M059J (cell line): ENCODE results near the gene SLC24A3. TPM values are rescaled to one million over a fixed set of nuclear protein-coding genes. Genes with fewer than 3 reads are reported as not detected.

ENCODE experiments used
- DNase-seq: peaks from one replicate; pipeline ENCODE4 v3.0.0-alpha.2; 2012; ENCODE audit warnings: low read depth
- total RNA-seq: library from RNA; depleted of rRNA; stranded (reverse); fragments of >200 nt; shearing (Covaris generic); gene quantifications from 2 replicates; pipeline ENCODE4 v1.2.3, GENCODE V29; 2014; rRNA removed

Gene SLC24A3
- total RNA-seq: 1.8 and 2.8 TPM in 2 replicates

DNA sequence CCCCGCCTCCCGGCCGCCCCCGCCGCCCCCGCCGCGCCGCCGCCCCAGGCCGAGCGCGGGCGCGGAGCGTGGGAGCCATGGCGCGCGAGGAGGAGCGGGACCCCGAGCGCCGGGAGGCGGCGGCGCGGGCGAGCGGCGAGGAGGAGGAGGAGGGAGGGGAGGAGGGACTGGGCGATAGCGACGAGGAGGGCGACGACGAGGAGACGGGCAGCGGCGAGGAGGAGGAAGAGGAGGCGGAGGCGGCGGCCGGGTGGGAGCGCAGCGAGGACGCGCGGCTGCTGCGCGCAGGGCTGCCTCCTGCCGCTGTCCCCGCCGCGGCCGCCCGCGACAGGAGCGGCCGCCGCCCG lies at the start of gene SLC24A3:
TSS of gene SLC24A3 (plus strand) at position 174 of the 347 bp plus-strand sequence.
- DNase-seq: no peak

- DNase-seq: no peak
These were observed 42.3 kb upstream of the SLC24A3 start for GRCh38 chr20:19170148-19170547.

- DNase-seq: no peak
These were observed 39.8 kb upstream of the SLC24A3 start for GRCh38 chr20:19172637-19173036.

DNA sequence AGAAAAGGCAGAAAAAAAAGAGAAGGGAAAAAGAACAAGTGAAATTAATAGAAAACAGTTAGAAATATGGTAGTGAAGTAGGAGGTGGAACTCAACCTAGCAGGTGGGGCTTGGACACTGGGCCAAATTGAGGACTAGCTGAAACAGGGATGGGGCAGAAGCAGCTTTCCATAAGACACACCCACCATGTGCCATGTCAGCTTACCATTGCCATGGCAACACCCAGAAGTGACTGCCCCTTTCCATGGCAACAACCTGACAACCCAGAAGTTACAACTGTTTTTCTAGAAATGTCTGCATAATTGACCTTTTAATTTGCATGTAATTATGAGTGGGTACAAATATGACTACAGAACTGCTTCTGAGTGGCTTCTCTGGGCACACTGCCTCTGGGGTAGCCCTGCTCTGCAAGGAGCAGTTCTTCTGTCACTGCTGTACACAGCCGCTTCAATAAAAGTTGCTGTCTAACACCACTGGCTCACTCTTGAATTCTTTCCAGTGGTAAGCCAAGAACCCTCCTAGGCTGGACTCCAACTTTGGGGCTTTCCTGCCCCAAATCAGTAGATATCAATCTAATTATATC lies 35.9 kb upstream of the SLC24A3 start:
- no peak for DNase-seq

GRCh38 chr20:19181552-19181951 lies 30.9 kb upstream of the SLC24A3 start:
- DNase-seq: peak; percentile 47

DNA sequence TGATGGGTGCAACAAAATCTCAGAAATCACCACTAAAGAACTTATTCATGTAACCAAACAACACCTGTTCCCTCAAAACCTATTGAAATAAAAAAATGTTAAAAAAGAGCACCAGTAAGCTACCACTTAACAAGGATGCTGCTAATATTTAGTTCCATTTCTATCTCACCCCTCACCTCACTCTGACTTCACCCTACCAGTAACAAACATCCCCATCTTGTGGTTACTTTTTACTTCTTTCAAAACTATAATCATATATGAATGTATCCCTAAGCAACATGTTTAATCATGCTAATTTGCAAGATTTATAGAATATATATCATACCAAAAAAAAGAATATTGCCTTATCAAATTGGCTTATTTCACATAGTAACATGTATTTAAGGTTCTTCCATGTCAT lies 27.4 kb upstream of the SLC24A3 start:
- DNase-seq: no peak

- no peak for DNase-seq
These were observed 19.1 kb upstream of the SLC24A3 start for GRCh38 chr20:19193349-19193748.

DNA sequence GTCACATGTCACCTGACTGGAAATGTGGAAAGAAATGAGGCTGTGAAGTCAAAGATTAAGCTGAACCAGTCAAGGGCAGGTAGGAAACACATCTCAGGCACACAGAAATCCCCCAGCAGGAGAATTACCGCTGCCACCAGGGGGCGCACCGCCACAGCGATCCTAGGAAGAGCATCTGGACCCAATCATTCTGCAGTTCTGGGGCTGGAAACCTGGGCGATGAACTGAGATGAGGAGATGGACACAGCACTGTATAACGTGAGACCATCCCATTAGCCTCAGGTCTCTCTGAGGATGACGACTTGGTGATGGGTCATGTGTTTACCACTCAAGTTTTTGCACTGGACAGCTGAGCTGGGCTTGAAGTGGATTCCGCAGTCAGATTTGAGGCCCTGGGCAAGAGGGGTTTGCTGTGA lies 6.5 kb upstream of the SLC24A3 start:
- peak; percentile 67 for DNase-seq

DNA sequence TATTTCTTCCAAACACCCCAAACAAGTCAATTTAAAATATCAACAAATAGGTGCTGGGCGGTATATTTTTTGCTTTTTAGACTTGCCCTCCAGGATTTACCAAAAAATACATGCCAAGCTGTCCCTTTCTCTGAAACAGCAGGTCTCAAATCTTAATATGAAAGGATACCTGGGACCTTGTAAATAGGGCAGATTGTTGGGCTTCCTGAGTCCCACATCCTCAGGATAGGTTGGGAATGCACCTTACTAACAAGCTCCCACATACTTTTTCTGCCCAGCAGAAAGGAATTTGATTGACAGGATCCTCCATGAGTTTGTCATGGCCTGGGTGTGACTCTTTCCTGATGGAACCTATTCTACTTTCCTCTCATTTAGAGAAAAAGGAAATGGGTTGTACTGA lies 4.9 kb upstream of the SLC24A3 start:
- DNase-seq: no peak

- DNase-seq: no peak
These were observed 1.9 kb upstream of the SLC24A3 start for GRCh38 chr20:19210391-19211155.

- no peak for DNase-seq
These were observed 1.2 kb upstream of the SLC24A3 start for GRCh38 chr20:19211252-19211651.

DNA sequence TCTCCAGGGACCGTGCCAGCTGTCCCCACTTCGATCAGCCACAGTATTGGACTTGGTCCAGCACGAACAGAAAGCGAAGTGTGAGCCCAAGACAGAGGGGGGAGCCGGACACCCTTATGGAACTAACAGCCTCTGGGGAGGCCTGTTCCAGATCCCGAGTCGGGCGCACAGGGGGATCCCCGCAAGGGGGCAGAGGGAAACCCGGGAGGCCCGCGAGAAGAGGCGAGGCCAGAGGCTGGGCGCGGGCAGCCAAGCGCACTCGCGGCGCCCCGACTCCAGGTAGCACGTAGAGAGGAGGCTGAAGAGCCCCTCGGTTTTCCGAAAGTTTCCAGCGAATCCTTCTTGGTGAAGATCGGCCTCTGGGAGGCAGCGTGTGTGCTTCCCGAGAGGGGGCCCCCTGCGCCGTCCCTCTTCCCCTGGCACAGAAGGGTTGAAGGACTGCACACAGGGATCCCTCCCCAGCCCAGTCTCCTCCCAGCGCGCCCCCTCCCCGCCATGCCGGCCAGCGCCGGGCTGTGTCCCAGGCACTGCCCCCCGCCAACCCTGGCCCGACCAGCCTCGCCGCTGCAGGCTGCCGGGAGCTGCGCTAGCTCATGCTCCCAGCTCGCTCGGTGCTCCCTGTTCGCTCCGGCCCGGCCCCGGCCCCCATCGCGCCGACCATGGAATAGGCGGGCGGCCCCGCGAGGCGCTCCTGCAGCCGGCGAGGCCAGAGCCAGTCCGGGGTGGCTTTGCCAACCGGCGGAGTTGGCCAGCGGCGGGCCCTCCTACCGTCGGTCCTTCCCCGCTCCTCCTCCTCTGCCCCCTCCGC lies 577 bp upstream of the SLC24A3 start:
- peak; percentile 41 for DNase-seq

GRCh38 chr20:19212821-19213502 lies 520 bp downstream of the SLC24A3 start:
- DNase-seq: peak; percentile 67

DNA sequence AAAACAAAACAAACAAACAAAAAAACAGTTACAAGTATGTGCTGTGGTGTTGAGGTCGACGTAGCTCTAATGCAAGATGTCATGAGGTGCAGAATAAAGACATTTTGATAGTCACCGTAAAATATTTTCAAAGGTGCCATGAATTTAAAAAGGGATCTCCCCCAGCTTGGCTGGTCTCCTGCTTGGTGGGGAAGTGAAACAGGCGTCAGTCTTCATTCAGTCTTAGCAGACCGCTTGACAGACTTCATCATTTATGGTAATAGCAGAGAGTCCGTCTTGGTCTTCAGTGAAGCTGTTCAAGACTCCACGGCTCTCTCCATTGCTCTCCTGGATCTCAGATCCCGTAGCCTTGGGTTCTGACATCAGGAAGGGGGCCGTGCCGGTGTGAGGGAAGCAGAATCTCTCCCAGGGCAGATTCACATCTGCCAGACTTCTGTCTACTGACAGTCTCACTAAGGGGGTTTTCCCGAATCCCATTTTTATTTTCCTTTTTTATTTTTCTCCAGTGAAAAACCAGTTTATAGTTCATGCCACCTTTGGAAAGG lies 1.6 kb downstream of the SLC24A3 start:
- no peak for DNase-seq

DNA sequence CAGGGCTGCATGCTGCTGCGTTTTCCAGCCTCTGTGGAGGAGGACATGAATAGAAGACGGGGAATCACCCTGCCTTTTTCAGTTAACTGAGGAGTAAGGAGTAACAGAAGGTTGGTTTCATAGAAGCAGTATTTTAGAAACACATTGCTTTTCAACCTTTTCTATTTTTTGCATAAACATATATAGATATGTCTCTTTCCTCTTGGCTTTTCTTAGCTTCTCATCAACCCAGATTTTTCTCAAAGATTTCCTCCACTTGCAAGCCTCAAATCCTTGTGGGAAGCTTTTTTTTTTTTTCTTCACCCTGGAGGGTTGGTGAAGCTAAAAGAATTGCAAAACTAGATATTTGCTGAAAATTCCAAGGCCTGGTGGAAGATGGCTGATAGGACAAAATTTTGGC lies 6.0 kb downstream of the SLC24A3 start:
- DNase-seq: no peak

DNA sequence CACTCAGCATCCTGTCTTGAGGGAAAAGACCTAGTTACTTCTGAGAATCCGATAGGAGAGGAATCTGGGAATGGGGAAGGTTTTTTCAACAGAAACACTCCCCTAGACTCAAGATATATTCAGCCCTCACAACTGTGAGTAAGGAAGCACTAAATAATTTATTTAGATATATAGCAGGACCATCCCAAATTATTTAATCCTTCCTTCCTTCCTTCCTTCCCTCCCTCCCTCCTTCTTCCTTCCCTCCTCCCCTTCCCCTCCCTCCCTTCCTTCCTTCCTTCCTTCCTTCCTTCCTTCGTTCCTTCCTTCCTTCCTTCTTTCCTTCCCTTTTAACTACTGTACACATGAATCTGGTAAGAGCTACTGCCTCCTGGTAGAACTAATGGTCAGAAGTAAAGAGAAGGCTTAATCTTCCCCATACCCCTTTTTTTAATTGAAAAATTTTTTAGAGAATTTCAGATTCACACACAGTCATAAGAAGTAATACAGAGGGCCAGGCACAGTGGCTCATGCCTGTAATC lies 10.1 kb downstream of the SLC24A3 start:
- DNase-seq: no peak

GRCh38 chr20:19223640-19224039 lies 11.2 kb downstream of the SLC24A3 start:
- peak; percentile 76 for DNase-seq

- DNase-seq: peak; percentile 49
These were observed 19.1 kb downstream of the SLC24A3 start for GRCh38 chr20:19231359-19232035.

DNA sequence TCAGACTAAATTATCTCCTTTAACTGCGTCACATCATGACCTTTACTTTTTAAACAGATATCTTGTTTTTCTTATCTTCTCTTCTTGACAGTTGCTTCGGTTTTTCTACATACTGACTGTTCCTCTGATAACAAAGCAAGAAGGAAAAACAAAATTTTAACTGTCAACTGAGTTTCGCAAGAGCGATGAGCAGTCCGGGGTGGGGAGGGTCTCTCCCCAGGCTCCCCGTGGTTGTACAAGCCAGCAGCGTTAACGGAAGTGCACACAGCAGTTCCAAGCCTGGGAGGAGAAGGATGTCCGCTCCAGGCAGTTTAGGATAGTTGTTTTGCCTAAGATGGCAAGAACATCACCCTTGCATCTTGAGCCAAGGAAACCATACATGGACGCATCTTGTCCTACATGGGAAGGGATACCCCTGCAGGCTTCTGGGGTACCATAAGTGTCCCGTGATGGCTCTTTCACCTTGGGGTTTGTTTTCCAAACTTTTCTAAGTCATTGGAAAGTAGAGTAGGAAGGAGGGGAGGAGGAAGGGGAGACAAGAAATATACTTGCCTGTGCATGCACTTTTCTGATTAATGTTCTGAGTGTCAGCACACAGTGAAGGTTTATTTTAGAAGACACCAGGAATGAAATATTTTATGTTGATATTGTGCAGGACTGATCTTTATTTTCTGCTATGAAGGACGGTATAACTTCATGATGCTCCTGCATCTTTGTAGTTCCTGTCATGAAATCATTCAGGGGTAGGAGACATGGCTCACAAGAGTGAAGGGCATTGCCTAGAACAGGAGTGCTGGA lies 20.8 kb downstream of the SLC24A3 start:
- no peak for DNase-seq

DNA sequence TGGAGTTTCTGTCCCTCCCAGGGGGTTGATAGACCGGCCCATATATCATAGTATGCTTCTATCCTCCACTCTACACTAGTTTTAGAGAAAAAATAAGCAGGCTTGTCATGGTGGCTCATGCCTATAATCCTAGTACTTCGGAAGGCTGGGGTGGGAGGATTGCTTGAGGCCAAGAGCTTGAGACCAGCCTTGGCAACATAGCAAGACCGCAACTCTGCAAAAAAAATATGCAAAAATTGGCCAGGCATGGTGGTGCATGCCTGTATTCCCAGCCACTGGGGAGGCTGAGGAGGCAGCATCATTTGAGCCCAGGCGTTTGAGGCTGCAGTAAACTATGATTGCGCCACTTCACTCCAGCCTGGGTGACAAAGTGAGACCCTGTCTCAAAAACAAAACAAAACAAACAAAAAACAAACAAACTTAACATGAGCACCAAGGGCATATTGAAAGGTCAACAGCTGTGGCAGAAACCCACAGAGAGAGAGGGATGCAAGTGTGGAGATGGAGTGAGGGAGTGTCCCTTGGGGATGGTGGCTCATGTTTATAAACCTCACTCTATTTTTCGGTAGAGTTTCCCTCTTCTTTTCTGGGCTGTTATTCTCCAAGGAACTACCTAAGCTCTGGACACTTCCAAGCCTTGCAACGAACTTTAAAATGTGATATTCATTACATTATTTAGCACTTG lies 24.1 kb downstream of the SLC24A3 start:
- no peak for DNase-seq
